DMS79 (cell line): ENCODE measurements around the gene ATP10A.

Experiments
- DNase-seq: peaks from one replicate; lab custom pipeline; 2025; lab: John Stamatoyannopoulos, UW

Gene ATP10A

DNA sequence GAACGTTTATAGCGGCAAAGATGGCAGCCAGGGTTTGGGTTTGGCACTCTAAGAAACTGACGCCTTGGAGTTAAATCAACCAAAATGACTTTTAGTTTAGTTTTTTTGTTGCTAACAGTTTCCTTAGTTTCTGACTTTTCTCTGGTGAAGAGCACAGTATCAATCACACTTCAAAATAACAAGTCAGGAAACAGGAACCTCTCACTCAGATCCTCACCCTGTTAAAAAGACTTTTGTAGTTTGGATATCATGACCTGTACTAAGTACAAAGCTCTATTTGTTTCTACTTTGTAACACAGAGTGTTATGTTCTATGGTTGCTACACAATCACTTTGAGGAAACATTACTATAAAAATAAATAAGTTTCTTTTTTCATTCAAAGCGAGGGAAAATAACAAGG, 51.1 kb downstream of the ATP10A start:
- DNase-seq: no peak

DNA sequence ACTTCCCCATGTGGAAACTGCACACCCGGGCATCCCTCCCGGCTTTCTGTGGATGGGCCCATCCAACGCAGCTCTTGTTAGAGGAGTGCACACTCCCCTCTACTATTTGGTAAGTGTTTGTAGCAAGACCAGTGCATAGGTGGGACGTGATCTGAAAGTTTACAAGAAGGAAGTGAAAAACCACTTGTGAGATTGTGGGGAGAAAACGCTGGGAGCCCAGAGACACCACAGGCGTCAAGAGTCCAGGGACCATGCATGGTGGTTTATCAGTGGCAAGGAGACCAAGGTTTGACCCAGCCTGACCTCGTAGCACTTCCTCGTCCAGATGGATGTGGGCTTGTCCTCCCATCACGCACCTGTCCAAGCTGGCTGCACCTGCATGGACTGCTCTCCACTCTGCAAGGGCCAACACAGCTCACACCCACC, 51.6 kb downstream of the ATP10A start:
- no peak for DNase-seq

DNA sequence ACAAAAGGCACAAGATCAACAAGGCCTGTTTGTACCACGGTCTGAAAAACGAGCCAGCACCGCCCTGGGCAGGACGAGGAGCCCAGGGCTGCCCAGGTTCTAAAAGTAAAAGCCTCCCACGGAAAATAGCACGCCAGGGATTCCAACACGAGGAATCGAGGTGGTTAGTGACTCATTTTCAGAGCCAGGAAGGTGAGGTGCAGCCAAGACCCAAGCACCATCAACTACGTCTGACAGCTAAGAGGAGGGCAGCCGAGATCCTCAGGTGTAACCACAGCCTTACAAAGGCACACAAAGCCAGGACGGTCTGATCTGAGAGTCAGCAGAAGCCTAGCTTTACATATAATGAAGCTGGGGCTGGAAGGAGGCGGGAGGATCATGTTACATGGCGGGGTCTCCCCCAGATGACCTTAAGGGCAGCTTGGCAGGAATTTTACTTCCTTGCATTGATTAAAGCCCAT, 52.5 kb downstream of the ATP10A start:
- no peak for DNase-seq

DNA sequence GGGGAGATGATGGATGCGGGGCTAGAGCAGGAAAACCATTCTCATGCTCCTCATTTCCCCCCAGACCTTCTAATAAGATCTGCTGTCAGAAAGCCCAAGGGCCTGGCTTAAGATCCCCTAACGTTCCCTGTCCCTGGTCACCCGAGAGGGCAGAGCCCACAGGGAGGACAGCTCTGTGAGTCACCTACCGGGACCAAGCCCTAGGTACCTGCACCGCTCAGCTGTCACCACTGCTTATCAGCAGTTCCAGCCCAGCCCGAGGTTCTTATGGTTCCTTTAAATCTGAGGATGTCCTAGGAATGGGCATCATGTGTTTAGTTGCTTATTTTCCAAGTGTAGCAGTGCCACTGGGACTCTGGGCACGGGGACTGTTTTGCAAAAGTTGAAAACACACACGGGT, 53.0 kb downstream of the ATP10A start:
- no peak for DNase-seq

DNA sequence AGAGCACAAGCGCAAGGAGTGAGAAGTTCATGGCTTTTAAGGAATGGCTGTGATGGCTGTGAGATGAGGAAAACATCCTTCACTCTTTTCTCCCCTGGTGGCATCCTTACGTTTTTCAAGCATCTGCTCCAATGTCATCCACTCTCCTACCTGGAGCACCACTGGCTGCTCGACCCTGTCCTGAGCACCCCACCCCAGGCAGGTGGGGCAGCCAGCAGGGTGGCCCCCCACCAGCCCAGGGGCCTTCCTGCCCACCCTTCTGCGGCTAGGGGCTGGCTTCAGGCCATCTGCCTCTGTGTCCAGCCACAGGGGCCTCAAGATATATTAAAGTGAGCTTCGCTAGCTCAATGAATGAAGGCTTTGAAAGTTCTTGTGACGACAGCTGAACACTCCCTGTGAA, 56.1 kb downstream of the ATP10A start:
- no peak for DNase-seq

DNA sequence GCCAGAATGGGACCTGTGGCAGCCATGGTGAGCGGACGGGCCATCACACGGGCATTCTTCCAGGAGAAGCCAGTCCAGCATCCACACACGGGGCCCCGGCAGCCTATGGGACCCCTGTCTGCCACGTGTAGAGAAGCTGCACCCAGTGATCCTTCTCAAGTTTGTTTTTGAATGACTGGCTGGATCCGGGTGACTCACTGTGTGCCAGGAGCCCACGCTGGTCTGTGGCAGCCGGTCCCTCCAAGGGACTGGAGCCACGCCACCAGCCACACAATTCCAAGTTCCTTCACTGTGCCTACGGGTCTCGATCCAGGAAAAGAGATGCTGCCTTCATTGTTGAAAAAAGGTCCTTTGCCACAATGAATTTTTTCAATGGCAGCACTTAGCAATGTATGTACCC, 58.1 kb downstream of the ATP10A start:
- no peak for DNase-seq

DNA sequence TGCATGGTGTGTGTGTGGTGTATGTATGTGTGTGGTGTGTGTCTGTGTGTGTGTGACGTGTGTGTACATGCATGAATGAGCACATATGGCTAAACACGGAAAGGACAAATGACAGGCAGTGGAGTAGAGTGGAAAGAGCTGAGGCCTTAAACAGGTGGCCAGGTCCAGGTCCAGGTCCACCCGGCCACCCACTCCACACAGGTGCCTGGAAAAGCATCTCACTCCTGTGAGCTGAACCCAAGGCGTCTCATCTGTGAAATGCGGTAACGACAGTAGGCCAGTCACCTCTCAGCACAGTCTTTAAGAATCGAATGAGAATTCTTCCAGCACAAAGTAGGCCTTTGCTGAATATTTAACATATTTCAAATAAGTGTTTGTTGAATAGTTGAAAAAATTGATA, 58.7 kb downstream of the ATP10A start:
- no peak for DNase-seq

DNA sequence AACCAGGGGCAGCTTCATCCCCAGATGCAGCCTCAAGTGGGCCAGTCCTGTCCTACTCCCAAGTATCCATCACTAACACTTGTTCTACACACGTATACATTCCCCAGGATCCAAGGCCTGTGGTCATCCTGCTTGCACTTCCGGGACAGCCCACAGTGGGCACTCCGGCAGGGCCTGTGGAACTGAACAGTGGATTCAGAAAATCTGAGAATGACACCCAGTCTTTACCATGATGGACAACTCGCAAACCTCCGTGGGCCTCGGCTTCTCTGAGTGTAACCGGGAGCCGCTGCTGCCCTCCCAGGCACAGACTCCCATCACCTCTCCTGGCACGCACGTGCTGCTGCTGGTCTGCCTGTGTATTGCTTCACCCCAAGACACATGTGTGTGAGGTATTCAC, 59.6 kb downstream of the ATP10A start:
- DNase-seq: no peak

DNA sequence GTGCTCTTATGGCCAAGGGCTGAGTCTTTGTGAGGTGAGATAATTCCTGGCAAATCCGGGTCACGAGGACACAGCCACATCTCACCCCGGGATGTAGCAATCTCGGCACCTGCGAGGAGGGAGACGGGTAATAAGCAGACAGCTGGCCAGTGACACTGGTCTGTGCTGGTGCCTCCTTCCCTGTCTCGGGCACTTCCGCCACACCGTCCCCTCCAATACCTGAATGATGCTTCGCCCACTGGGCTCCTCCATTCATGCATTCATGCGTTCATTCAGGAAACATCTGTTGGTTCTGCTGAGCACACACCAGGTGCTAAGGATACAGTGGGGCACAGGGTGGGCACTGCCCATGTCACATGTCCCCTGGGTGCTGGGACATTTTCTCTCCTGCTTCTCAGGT, 60.1 kb downstream of the ATP10A start:
- no peak for DNase-seq

DNA sequence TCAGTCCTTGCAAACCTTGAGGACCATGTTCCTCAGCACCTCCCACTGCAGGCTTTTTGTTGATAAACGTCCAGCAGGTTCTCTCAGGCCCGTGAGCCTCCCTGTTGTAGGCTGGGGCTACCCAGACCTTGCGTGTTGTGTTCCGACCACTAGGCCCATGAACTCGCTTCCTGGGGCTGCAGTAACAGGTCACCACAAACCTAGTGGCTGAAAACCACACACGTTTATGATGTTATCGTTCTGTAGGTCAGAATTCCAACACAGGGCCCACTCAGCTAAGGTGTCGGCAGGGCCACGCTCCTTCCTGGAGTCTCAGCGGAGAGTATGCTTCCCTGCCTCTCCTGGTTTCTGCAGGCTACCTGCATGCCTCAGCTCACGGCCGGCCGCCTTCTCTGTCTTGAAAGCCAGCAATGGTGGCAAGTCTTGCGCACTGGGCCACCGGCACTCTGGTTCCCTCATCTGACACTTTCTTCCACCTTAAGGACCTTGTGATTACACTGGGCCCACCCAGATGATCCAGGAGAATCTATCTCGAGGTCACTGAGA, 60.8 kb downstream of the ATP10A start:
- DNase-seq: no peak

DNA sequence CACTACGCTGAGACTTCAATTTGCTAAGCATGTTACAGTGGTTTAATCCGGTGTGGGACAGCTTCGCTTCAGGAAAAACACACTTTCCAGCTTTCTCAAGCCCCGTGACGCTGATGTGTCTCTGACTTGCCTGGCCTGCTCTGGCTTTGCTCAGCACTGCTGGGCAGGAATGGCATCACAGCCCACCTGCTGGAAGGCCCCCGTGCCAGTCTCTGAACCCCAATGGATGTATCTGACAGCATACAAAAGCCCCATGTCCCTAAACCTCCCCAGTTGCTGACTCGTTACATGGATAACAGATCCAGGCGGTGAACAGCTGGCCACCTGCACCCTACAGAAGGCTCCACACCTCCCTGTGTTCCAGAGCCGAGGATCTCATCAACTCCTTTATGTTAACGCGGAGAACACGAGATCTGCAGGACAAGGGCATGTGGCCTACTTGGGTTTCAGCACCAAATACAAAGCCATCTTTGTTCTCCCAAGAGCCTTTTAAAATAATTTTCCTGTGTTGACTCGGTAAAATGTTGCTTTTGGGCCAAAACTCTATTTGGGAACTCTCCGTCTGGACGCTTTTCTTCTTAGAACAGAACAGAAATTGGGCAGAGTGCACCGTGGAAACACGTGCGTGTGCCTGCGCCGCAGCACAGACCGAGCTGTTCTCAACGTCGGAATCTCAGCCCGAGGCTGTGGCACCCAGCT, 61.4 kb downstream of the ATP10A start:
- DNase-seq: no peak

DNA sequence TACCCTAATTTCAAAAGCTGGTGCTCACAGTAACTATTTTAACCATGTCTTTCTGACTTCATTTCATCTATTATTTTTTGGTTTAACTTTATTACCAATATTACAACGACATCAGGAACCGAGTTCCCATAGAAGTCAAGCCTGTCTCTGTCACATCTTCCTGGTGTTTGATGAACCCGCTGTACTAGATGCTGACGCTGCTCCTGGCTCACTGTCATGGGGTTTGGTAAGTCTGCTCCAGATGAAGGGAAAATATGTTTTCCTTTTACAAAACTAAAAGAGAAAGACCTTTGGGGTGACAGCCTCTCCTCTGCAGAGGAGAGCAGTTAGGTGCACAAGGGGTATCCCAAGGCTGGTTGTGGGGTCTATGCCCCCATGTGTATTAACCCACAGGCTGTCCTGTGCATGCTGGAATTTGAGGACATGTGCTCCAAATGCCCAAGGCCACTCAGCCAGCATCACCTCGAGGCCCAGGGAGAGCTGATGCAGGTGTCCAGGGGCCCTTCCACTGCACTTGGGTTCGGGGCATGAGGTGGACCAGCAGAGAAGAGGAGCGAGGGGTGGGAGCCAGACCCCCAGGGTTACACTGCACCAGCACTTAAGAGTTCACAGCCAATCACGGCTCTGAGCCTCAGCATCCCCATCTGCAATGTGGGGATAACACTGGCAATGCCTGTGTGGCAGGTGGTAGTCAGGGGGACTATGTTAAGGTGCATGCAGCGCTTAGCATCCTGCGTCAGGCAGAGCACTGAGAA, 62.2 kb downstream of the ATP10A start:
- DNase-seq: no peak

DNA sequence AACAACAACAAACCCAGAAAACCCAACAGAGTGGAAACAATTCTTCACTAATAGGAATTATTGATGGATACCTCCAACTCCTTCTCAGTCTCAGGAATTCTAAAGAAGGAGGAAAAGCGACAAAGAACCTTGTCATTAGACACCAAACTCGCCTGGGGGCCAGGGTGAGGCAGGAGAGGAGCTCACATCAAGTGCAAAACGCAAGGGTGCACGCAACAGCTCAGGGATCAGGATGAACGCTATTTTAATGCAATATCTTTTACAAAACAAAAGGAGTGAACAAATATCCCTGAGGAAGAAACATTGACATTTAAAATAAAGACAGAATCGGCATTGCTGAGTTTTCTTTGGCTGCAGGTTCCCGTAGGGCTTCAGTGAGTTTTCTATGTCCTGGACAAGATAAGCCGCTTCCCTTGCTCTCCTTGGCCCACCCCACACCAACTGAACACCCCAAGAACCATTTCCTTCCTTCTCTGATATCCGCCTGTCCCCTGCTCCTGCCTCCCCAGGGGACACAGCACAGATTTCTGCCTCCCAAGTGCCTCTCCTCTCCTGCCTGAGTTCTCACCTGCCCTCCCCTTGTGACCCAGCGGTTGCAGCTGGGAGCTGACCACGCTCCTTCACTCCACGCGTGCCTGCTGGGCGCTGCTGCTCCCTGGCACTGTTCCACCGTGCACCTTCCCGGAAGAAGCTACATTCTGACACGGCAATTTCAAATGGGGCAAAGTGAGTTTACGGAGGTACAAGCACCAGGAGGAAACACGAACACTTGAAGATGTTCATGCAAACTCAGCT, 63.0 kb downstream of the ATP10A start:
- DNase-seq: no peak

DNA sequence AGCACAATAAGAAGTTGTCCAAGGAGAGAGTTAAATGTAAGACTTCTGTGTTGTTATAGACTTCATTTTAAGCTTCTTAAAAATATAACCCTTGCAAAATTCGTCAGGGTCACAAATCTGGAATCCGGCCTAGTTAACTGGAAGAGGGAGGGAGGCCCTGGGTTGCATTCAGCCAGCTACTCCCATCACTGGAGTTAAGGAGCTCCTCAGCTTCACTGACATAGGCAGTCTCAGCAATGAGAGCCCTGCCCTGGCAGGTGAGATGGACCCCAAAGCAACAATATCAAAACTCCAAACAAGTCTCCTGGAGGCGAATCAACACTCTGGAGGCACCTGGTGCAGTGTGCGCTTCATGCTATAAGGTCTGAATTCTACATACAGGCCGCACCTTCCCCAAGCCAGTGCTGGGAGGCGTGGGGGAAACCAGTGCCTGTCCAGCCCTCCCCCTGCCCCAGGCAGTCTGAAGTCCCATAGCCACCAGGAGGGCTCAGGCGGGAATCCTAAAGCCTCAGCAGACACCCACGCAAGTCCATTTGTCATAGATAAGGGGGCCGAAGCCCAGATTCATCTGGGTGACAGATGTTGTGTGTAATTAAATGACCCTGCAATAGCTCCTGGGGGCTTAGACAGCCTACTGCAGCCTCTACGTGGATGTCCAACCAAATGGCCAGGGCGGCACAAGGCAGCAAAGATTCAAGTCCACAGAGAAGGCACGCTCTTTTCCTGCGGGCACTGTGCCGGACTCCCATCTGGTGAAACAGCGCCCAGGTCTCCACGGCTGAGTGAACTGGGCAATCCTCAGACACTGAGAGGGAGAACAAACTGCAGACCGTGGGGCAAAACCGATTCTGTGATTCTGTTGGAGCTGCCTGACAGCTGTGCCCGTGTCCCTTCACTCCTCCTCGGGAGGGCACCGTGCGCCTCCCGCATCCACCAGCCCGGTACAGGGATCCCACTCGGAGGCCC, 64.9 kb downstream of the ATP10A start:
- no peak for DNase-seq

DNA sequence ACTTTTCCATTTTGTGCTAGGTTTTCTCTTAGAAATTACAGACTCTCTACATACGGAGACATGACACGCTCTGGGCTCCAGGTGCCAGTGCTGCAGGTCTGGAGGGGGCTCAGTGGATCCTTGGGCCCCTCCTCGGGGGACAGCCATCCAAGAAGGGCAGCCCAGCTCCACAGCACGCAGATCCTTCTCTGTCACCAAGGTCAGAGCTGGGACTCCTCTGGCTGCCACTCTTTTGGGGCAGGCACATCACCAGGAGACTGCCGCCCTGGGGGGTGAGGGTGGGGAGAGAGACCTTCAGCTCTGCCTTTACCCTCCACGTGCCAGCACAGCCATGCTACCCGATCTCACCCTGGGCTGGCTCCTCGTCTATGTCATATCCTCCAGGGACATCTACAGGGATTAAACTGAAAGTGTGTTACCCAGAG, 65.6 kb downstream of the ATP10A start:
- no peak for DNase-seq

DNA sequence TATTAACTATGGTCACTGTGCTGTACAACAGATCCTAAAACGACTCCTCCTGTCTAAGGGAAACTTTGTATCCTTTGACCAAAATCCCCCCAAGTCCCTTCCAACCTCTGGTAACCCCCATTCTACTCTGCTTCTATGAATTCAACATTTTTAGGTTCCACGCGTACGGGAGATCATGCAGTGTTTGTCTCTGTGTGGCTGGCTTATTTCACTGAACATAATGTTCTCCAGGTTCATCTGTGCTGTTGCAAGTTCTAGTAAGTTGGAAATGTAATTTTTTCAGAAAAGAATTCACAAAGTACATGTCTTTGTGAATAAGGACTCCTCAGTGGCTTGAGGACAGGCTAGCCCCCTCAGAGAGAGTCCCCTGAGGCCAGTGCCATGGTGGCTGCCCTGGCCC, 66.1 kb downstream of the ATP10A start:
- DNase-seq: no peak

DNA sequence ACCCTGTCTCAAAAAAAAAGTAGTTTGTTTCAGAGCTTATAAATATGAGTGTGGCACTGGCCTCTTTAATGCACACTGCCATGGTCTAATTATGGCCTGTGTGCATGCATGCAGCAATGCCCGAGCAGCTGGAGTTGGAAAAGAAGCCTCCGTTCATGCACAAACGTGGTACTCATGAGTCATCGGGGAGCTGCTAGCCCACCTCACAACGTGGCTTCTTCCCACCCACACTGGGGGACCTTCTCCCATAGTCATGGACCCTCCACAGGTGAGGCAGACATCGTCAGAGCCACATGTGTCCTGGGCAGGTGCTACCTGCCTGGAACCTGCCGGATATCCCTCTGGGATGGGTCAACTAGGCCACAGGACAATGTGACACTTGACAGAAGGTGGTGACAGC, 66.7 kb downstream of the ATP10A start:
- no peak for DNase-seq

DNA sequence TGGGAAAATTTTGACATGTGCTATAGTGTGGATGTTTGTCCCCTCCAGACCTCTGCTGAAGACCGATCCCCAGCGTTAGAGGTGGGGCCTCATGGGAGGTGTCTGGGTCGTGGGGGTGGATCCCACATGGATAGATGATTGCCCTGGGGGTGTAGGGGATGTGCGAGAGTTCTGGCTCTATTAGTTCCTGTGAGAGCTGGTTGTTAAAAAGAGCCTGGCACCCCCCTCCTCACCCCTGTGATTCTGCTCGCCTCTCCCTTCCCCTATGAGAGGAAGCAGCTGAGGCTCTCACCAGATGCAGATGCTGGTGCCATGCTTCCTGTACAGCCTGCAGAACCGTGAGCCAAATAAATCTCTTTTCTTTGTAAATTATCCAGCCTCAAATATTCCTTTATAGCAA, 67.4 kb downstream of the ATP10A start:
- DNase-seq: no peak

DNA sequence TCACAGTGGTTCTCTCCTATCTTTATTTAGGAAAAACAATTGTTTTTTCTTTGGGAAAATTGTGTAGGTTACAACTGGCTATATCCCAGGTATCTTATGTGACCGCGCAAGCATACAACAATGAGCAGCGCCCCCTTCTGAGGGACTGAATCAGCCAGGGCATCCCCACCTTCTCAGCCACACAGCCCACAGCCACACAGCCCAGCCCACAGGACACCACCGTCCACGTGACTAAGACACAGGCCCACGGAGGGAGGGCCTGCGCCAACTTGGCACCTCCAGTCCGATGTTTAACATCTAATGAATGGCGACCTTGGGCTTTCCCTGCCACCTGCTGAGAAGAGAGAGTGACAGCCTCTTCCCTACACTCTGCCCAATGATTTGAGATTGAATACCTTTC, 68.1 kb downstream of the ATP10A start:
- no peak for DNase-seq

DNA sequence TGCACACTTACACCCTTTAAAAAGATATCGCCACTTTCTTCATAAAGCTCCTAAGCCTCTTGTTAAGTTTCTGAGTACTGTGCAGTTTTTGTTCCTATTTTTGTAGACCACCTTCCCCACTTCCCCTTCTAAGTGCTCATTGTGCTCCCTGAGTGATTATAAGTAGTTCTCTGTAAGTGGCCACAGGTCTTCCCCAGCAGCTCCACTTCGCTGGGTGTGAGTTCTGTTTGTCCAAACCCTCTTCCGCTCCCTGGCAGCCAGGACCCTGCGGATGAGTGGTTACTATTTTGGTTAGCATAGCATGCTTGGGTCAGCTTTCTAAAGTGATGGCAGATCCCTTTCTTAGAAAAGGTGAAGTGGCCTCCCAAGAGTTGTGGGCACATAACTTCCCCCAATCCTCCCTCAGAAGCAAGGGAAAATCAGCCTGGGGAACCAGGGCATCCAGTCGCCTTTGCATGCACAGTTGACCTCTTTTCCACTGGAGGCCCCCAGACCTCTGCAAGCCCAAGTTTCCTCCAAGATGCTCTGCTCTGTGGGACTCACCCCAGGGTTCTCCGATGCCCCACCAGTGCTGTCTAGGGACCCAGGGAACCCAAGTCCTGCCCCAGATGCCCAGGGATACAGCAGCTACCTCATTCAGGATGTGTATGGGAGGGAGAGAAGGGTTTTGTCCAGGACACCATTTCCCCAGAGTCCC, 69.6 kb downstream of the ATP10A start:
- DNase-seq: no peak

DNA sequence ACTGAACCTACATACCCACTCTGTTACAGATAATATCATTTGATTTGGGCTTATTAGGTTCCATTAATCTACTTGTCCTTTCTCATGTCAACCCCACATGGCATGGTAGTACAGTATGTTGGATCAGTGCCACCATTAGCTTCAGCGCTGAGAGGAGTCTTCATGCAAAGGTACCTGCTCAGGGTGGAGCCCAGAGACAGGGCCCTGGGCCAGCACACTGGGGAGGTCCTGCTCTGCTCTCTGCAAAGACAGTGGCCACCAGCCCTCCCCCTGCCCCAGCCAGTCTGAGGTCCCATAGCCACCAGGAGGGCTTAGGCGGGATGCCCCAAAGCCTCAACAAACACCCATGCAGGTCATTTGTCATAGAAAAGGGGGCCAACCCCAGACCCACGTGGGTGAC, 71.0 kb downstream of the ATP10A start:
- no peak for DNase-seq
